GM06990 (cell line): ENCODE measurements around the gene SHC2.

Experiments used
- DNase-seq: peaks from one replicate; pipeline ENCODE4 v3.0.0-alpha.2; 2011; ENCODE audit not compliant: insufficient read length; ENCODE audit errors: extremely low read depth
- H3K27me3 ChIP-seq: replicated peaks from 2 replicates; pipeline ENCODE4 v1.6.0; 2011; ENCODE audit warnings: low read length; ENCODE audit not compliant: control insufficient read depth, insufficient read depth
- H3K36me3 ChIP-seq: 2 replicates; pipeline ENCODE4 v1.5.1; 2011; ENCODE audit warnings: low read length; ENCODE audit not compliant: control insufficient read depth, insufficient read depth
- H3K4me3 ChIP-seq: replicated peaks from 2 replicates; pipeline ENCODE4 v1.5.1; 2011; ENCODE audit warnings: low read depth, mild to moderate bottlenecking, control low read depth, low read length
- CTCF ChIP-seq: IDR thresholded peaks from 2 replicates; pipeline ENCODE4 v1.5.1; 2011; ENCODE audit warnings: low read length, control low read depth, mild to moderate bottlenecking, inconsistent platforms; ENCODE audit not compliant: insufficient read depth, poor library complexity, severe bottlenecking

The SHC2 gene

DNA sequence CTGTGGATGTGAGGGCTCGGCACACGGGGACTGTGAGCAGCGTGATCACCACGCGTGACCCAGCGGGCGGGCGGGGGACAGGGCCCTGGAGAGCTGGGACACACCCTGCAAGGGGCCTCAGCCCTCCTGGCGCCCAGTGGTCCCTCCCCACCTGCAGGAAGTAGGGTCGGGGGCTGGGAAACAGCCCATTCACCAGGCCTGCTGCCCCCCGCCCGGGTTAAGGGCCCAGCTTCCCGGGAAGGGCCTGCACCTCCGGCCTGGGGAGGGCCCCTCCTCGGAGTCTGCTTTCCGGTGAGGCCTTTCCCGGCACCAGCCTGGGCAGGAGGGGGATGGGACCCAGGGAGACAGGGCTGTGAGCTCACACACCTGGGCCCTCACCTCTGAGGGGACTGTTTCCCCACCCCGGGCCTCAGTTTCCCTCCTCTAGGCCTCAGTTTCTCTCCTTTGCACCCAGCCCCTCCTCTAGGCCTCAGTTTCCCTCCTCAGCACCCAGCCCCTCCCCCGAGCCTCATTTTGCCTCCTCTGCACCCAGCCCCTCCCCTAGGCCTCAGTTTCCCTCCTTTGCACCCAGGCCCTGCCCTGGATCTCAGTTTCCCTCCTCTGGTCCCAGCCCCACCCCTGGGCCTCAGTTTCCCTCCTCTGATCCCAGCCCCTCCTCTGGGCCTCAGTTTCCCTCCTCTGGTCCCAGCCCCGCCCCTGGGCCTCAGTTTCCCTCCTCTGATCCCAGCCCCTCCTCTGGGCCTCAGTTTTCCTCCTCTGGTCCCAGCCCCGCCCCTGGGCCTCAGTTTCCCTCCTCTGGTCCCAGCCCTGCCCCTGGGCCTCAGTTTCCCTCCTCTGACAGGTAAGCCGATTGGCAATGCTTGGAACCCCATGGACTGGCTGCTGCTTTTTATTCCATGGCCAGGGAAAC is 33.6 kb upstream of the SHC2 start:
- no peaks in the 10 kb centered on the region for H3K36me3 ChIP-seq
- no peak overlapping the region for H3K4me3 ChIP-seq
- no peaks in the 10 kb centered on the region; the same call in none of the 2 replicates for H3K27me3 ChIP-seq
- no peak for TF ChIP-seq CTCF
- DNase-seq, result no peak

- TF ChIP-seq CTCF, result no peak
- no peak for DNase-seq
- no peaks in the 10 kb centered on the region; the same call in 1 of the 2 replicates for H3K27me3 ChIP-seq
- no peaks in the 10 kb centered on the region for H3K36me3 ChIP-seq
- no peak overlapping the region for H3K4me3 ChIP-seq
These were observed 32.7 kb upstream of the SHC2 start for GRCh38 chr19:493391-494170.

DNA sequence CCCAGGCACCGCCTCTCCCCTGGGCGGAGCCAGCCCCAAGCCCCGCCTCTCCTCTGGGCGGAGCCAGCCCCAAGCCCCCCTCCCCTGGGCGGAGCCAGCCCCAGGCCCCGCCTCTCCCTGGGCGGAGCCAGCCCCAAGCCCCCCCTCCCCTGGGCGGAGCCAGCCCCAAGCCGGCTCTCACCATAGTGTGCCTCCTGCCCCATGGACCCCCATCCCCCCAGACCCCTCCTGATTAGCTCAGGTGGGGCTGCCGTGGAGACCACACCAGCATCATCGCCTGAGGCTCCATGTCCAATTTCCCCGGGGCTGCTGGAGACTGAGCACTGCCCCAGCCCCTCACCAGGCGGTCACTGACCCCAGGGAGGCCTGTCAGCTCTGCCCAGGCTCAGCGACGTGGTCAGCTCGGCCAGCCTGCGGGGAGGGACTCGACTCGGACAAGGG is 31.3 kb upstream of the SHC2 start:
- no peak for DNase-seq
- no peaks in the 10 kb centered on the region for H3K36me3 ChIP-seq
- H3K4me3 ChIP-seq, result no peak overlapping the region
- TF ChIP-seq CTCF, result no peak
- H3K27me3 ChIP-seq, result no peaks in the 10 kb centered on the region

DNA sequence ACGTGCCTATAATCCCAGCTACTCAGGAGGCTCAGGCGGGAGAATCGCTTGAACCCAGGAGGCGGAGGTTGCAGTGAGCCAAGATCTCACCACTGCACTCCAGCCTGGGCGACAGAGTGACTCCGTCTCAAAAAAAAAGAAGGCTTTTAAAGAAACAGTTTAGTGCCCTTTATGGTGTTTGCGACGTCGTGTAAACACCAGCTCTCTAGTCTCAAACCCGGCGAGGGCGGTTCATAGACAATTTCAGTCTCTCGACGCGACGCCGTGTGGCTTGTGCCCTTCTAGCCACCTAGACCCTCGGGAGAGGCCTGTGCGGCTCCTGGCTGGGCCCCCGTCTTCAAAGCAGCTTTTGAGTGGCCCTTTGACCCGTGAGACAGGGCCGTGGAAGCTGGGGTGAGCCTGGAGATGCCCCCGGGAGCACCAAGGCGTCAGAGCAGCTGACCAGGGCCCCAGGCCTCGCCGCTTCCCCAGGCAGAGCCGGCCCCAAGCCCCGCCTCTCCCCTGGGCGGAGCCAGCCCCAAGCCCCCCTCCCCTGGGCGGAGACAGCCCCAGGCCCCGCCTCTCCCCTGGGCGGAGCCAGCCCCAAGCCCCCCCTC is 30.4 kb upstream of the SHC2 start:
- TF ChIP-seq CTCF, result no peak
- no peak for DNase-seq
- Histone ChIP-seq H3K27me3 (no peaks in the 10 kb centered on the region), H3K4me3 (no peak overlapping the region), H3K36me3 (no peaks in the 10 kb centered on the region)

GRCh38 chr19:489418-490196 is 28.8 kb upstream of the SHC2 start:
- TF ChIP-seq CTCF, result no peak
- DNase-seq, result no peak
- H3K27me3 ChIP-seq, result no peaks in the 10 kb centered on the region; the same call in 1 of the 2 replicates
- H3K36me3 ChIP-seq, result no peaks in the 10 kb centered on the region
- H3K4me3 ChIP-seq, result peak overlapping the region; percentile 83
